Liver (tissue), 9 donors: ENCODE data around the gene MAST2. TPM values are rescaled to one million over a fixed set of nuclear protein-coding genes. Genes with fewer than 3 reads are reported as not detected.

ENCODE experiments used
- DNase-seq: peaks from one replicate; pipeline ENCODE4 v3.0.0-alpha.2; 2017; ENCODE audit warnings: low spot score
- H3K27ac ChIP-seq, 2 donors: one replicate each; pipeline ENCODE4 v1.7.0; 2013; ENCODE audit warnings: inconsistent platforms in 2 of 2, low read length in 2 of 2, control low read depth in 1 of 2, low read depth in 1 of 2, mild to moderate bottlenecking in 1 of 2
- H3K27me3 ChIP-seq, 4 donors: one replicate each; pipeline versions ENCODE4 v1.6.1 to v1.7.0; 2013; ENCODE audit warnings: low read length in 3 of 4, inconsistent platforms in 1 of 4, mild to moderate bottlenecking in 1 of 4, moderate library complexity in 1 of 4; ENCODE audit not compliant: control insufficient read depth in 4 of 4, insufficient read depth in 4 of 4
- H3K36me3 ChIP-seq, 4 donors: one replicate each; pipeline versions ENCODE4 v1.6.1 to v1.7.0; 2013; ENCODE audit warnings: low read length in 3 of 4, mild to moderate bottlenecking in 3 of 4, low read depth in 1 of 4, moderate library complexity in 1 of 4; ENCODE audit not compliant: control insufficient read depth in 4 of 4, insufficient read depth in 3 of 4
- H3K4me1 ChIP-seq, 4 donors: one replicate each; pipeline versions ENCODE4 v1.6.1 to v1.7.0; 2013; ENCODE audit warnings: low read length in 3 of 4, mild to moderate bottlenecking in 3 of 4, moderate library complexity in 1 of 4; ENCODE audit not compliant: control insufficient read depth in 4 of 4, insufficient read depth in 4 of 4
- H3K4me3 ChIP-seq, 3 donors: one replicate each; pipeline versions ENCODE4 v1.6.1 to v1.7.0; 2013; ENCODE audit warnings: low read length in 3 of 3, control low read depth in 1 of 3, low read depth in 1 of 3, mild to moderate bottlenecking in 1 of 3
- H3K9ac ChIP-seq, 2 donors: one replicate each; pipeline ENCODE4 v1.7.0; 2013; ENCODE audit warnings: low read length in 2 of 2, mild to moderate bottlenecking in 2 of 2, moderate library complexity in 2 of 2, control low read depth in 1 of 2, low read depth in 1 of 2
- H3K9me3 ChIP-seq, 4 donors: one replicate each; pipeline versions ENCODE4 v1.6.1 to v1.7.0; 2013; ENCODE audit warnings: low read length in 3 of 4; ENCODE audit not compliant: control insufficient read depth in 4 of 4
- EGR1 ChIP-seq, 2 donors: IDR thresholded peaks; 2 replicates each; pipeline ENCODE4 v1.6.1; 2016 to 2018; ENCODE audit warnings: antibody characterized with exemption in 2 of 2, low read depth in 2 of 2
- FOXA1 ChIP-seq: IDR thresholded peaks from 2 replicates; pipeline ENCODE4 v1.6.1; 2016; ENCODE audit warnings: antibody characterized with exemption
- FOXA2 ChIP-seq: IDR thresholded peaks from 2 replicates; pipeline ENCODE4 v1.6.1; 2016; ENCODE audit warnings: antibody characterized with exemption
- GABPA ChIP-seq, 2 donors: IDR thresholded peaks in 1 of 2; conservative IDR thresholded peaks in 1 of 2; 2 replicates each; pipeline ENCODE4 v1.6.1; 2016; ENCODE audit warnings: antibody characterized with exemption in 2 of 2, mild to moderate bottlenecking in 1 of 2, moderate library complexity in 1 of 2
- HNF4A ChIP-seq, 2 donors: conservative IDR thresholded peaks; 2 replicates each; pipeline ENCODE4 v1.6.1; 2016; ENCODE audit warnings: antibody characterized with exemption in 2 of 2, mild to moderate bottlenecking in 2 of 2
- HNF4G ChIP-seq: IDR thresholded peaks from 2 replicates; pipeline ENCODE4 v1.6.1; 2016; ENCODE audit warnings: antibody characterized with exemption
- JUND ChIP-seq, 2 donors: IDR thresholded peaks; 2 replicates each; pipeline ENCODE4 v1.6.1; 2016; ENCODE audit warnings: antibody characterized with exemption in 2 of 2
- NR2F2 ChIP-seq: IDR thresholded peaks from 2 replicates; pipeline ENCODE4 v1.6.1; 2016; ENCODE audit warnings: antibody characterized with exemption
- RAD21 ChIP-seq, 2 donors: IDR thresholded peaks; 2 replicates each; pipeline ENCODE4 v1.6.1; 2016; ENCODE audit warnings: antibody characterized with exemption in 2 of 2, mild to moderate bottlenecking in 2 of 2
- RXRA ChIP-seq, 2 donors: IDR thresholded peaks; 2 replicates each; pipeline ENCODE4 v1.6.1; 2017 to 2018; ENCODE audit warnings: antibody characterized with exemption in 2 of 2, mild to moderate bottlenecking in 1 of 2
- SP1 ChIP-seq: IDR thresholded peaks from 2 replicates; pipeline ENCODE4 v1.6.1; 2018; ENCODE audit warnings: antibody characterized with exemption, mild to moderate bottlenecking
- TAF1 ChIP-seq: conservative IDR thresholded peaks from 2 replicates; pipeline ENCODE4 v1.6.1; 2016; ENCODE audit warnings: antibody characterized with exemption, mild to moderate bottlenecking
- YY1 ChIP-seq: IDR thresholded peaks from 2 replicates; pipeline ENCODE4 v1.6.1; 2016; ENCODE audit warnings: antibody characterized with exemption, mild to moderate bottlenecking
- WGBS: extraction: QIAGEN DNeasy Blood & Tissue Kit; methylation state at CpG from one replicate; pipeline ENCODE4 v1.1.7; 2013; 5-methylcytosine and 5-hydroxymethylcytosine counted together
- polyA plus RNA-seq, 2 donors: library from polyadenylated mRNA; stranded (reverse) in 1 of 2; unstranded in 1 of 2; fragments of 200-250 nt in 1 of 2; fragments of >200 nt in 1 of 2; fragmentation: Nextera tagmentation in 1 of 2; extraction: Ambion mirVana in 1 of 2; gene quantifications; one replicate each; pipeline versions ENCODE4 v1.2.1 to v1.2.3, GENCODE V29; 2013 to 2015
- total RNA-seq, 2 donors: library from RNA; depleted of rRNA; stranded (reverse); fragments of >200 nt; gene quantifications; one replicate each; pipeline ENCODE4 v1.2.3, GENCODE V29; 2014
- TF ChIP-seq, protein P1 (sequence below): IDR thresholded peaks from 2 replicates; pipeline ENCODE4 v1.6.1; 2016; ENCODE audit warnings: antibody characterized with exemption
- TF ChIP-seq, protein P2 (sequence below): IDR thresholded peaks from 2 replicates; pipeline ENCODE4 v1.6.1; 2016; ENCODE audit warnings: antibody characterized with exemption
- TF ChIP-seq, protein P3 (sequence below): IDR thresholded peaks from 2 replicates; pipeline ENCODE4 v1.6.1; 2016; ENCODE audit warnings: antibody characterized with exemption, mild to moderate bottlenecking
- TF ChIP-seq, protein P4 (sequence below): fragments of 150-350 bp; IDR thresholded peaks from 2 replicates; pipeline ENCODE4 v1.5.1; 2017; ENCODE audit warnings: improper control_type of control experiment, low read depth, low read length; ENCODE audit not compliant: missing input control
- TF ChIP-seq, protein P5 (sequence below): IDR thresholded peaks from 2 replicates; pipeline ENCODE4 v1.6.1; 2016; ENCODE audit warnings: antibody characterized with exemption
- donor health status: healthy.
- donor health status: healthy.
- donor health status: healthy.
- donor health status: healthy.
- donor health status: healthy.

Gene MAST2
- total and polyA plus RNA-seq, 4 donors, result 4.8 to 9.6 (median 5.7) TPM

DNA sequence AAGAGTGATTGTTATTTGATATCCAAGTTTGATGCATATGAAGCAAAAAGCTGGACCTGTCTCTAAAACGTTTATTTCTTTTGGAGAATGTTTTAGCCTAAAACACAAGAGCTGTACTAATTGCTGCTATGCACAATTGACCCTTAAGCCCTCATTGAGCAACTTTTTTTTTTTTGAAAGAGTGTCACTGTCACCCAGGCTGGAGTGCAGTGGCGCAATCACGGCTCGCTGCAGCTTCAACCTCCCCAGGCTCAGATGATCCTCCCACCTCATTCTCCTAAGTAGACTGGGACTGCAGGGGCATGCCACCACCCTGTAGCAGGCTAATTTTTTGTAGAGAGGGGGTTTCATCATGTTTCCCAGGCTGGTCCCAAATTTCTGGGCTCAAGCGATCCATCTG, 199.9 kb downstream of the MAST2 start:
- WGBS, result 41% methylated on average over 5 of the region's 5 CpGs
- H3K27ac ChIP-seq, result no peak overlapping the region
- peaks cover 0 to 17% (median 16%) of the 10 kb centered on the region in 4 donors for H3K4me1 ChIP-seq
- TF ChIP-seq HNF4A (conservative IDR thresholded peaks at IDR 0.05) (peak; percentile 78 to 81), HNF4G (peak; percentile 45), NR2F2 (no peak), FOXA1 (no peak), YY1 (no peak), RXRA (IDR thresholded peaks at IDR 0.05) (peak; percentile 50 to 60), JUND (IDR thresholded peaks at IDR 0.05) (peak in 1 of 2 donors; percentile 61), TAF1 (no peak), GABPA (IDR thresholded peaks at IDR 0.05 in 1 of 2, conservative IDR thresholded peaks at IDR 0.05 in 1 of 2) (no peak), FOXA2 (no peak), EGR1 (IDR thresholded peaks at IDR 0.05; ENCODE audit: low read depth in 2 of 2) (no peak), RAD21 (IDR thresholded peaks at IDR 0.05) (peak; percentile 42 to 54), SP1 (no peak)
- TF ChIP-seq, protein P1, sequence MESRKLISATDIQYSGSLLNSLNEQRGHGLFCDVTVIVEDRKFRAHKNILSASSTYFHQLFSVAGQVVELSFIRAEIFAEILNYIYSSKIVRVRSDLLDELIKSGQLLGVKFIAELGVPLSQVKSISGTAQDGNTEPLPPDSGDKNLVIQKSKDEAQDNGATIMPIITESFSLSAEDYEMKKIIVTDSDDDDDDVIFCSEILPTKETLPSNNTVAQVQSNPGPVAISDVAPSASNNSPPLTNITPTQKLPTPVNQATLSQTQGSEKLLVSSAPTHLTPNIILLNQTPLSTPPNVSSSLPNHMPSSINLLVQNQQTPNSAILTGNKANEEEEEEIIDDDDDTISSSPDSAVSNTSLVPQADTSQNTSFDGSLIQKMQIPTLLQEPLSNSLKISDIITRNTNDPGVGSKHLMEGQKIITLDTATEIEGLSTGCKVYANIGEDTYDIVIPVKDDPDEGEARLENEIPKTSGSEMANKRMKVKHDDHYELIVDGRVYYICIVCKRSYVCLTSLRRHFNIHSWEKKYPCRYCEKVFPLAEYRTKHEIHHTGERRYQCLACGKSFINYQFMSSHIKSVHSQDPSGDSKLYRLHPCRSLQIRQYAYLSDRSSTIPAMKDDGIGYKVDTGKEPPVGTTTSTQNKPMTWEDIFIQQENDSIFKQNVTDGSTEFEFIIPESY, result no peak
- TF ChIP-seq, protein P2, sequence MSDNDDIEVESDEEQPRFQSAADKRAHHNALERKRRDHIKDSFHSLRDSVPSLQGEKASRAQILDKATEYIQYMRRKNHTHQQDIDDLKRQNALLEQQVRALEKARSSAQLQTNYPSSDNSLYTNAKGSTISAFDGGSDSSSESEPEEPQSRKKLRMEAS, result no peak
- TF ChIP-seq, protein P3, sequence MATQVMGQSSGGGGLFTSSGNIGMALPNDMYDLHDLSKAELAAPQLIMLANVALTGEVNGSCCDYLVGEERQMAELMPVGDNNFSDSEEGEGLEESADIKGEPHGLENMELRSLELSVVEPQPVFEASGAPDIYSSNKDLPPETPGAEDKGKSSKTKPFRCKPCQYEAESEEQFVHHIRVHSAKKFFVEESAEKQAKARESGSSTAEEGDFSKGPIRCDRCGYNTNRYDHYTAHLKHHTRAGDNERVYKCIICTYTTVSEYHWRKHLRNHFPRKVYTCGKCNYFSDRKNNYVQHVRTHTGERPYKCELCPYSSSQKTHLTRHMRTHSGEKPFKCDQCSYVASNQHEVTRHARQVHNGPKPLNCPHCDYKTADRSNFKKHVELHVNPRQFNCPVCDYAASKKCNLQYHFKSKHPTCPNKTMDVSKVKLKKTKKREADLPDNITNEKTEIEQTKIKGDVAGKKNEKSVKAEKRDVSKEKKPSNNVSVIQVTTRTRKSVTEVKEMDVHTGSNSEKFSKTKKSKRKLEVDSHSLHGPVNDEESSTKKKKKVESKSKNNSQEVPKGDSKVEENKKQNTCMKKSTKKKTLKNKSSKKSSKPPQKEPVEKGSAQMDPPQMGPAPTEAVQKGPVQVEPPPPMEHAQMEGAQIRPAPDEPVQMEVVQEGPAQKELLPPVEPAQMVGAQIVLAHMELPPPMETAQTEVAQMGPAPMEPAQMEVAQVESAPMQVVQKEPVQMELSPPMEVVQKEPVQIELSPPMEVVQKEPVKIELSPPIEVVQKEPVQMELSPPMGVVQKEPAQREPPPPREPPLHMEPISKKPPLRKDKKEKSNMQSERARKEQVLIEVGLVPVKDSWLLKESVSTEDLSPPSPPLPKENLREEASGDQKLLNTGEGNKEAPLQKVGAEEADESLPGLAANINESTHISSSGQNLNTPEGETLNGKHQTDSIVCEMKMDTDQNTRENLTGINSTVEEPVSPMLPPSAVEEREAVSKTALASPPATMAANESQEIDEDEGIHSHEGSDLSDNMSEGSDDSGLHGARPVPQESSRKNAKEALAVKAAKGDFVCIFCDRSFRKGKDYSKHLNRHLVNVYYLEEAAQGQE, result no peak
- TF ChIP-seq, protein P4, sequence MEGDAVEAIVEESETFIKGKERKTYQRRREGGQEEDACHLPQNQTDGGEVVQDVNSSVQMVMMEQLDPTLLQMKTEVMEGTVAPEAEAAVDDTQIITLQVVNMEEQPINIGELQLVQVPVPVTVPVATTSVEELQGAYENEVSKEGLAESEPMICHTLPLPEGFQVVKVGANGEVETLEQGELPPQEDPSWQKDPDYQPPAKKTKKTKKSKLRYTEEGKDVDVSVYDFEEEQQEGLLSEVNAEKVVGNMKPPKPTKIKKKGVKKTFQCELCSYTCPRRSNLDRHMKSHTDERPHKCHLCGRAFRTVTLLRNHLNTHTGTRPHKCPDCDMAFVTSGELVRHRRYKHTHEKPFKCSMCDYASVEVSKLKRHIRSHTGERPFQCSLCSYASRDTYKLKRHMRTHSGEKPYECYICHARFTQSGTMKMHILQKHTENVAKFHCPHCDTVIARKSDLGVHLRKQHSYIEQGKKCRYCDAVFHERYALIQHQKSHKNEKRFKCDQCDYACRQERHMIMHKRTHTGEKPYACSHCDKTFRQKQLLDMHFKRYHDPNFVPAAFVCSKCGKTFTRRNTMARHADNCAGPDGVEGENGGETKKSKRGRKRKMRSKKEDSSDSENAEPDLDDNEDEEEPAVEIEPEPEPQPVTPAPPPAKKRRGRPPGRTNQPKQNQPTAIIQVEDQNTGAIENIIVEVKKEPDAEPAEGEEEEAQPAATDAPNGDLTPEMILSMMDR, result no peak
- TF ChIP-seq, protein P5, sequence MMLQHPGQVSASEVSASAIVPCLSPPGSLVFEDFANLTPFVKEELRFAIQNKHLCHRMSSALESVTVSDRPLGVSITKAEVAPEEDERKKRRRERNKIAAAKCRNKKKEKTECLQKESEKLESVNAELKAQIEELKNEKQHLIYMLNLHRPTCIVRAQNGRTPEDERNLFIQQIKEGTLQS, result peak; percentile 17
- H3K27me3 ChIP-seq, result no peaks in the 10 kb centered on the region
- DNase-seq, result no peak
- H3K36me3 ChIP-seq, result peaks cover 1 to 13% (median 8%) of the 10 kb centered on the region in 4 donors
- no peak overlapping the region for H3K4me3 ChIP-seq
- H3K9ac ChIP-seq, result no peak overlapping the region
- no peaks in the 10 kb centered on the region for H3K9me3 ChIP-seq
